HG02981 (cell line): ENCODE data around the gene SAMD14.

Source experiments
- ATAC-seq: cut with Tn5 transposase; IDR thresholded peaks from one replicate; pipeline ENCODE4 v1.9.1; 2021; ENCODE audit warnings: mild to moderate bottlenecking, moderate library complexity; ENCODE audit not compliant: unreplicated experiment

SAMD14 gene

DNA sequence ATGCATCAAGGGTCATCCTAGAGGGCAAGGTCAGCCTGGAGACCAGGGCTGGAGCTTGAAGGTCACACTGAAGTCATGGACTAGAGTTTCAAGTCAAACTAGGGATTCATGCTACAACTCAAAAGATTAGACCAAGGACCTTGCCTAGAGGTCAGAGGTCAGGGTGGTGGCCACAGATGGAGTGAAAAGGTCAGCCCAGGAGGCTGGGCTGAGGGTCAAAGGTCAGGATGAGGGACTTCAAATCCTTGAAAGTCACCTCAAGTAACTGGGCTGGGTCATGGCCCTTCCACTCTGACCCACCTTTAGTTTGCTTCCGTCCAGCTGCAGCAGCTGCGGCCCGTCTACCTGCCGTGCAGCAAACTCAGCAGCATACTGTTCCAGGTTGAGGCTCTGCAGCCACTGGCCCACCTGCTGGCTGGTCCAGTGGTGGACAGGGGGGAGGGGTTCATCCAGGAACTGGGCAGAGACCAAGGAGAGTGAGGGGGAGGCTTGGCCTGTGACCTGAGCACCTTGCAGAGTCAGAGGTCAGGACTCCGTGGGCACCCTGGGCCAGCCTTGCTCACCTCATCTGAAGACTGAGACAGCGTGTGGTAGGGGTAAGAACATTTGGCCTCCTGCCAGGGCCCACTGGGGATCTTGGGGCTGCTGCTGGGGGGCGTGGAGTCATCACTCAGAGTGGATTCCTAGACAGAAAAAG, 16.2 kb downstream of the SAMD14 start:
- no peak for ATAC-seq

DNA sequence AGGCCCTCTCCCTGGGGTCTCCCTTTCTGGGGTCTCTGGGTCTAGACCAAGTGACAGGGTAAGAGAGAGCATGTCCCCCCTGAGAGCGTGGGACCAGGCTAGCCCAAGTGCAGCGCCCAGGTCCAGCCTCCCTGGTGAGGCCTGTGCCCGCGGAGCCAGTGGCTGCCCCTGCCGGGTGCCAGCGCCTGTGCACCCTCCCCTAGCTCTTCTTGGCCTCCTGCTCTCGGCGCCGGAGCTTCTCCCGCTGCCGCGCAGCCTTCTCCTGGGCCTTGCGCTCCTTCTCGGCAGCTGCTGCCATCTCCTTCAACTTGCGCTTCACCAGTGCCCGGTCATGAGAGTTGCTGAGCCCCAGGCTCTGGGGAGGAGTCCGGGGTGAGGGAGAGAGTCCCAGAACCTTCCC, 17.3 kb downstream of the SAMD14 start:
- ATAC-seq = no peak

GRCh38 chr17:50111673-50112655, 18.0 kb downstream of the SAMD14 start:
- no peak for ATAC-seq

DNA sequence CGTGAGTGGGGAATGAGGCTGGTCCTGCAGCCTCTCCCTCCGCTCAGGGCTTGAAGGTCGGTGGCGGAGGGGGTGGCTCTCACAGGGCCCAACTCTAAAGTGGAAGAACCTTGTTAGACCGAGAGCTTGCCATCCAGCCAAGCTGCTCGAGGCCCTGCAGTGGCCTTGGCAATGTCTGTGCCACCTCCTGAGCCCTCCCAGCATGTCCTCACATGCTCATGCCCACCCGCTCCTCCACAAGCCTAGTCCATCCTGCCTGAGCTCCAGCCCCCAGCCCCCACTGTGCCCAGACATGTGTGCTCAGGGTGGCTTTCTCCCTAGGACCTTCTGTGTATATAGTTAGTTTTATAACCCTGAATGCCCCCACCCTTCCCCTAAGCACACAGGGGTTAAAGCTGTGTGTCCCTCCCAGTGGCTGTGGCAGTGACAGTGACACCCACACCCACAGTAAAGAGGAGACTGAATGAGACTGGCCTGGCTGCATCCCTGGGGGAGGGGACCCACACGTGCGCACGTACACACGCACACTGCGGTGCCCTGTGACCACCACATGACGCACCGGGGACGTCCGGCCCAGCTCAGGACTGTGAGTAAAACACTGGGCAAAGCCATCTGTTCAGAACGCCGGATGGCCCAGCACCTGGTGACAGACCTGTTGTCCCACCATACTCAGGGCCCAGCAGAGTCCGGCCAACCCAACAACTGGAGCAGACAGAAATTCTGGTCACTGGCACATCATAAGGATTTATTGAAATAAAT, 19.2 kb downstream of the SAMD14 start:
- ATAC-seq = no peak

DNA sequence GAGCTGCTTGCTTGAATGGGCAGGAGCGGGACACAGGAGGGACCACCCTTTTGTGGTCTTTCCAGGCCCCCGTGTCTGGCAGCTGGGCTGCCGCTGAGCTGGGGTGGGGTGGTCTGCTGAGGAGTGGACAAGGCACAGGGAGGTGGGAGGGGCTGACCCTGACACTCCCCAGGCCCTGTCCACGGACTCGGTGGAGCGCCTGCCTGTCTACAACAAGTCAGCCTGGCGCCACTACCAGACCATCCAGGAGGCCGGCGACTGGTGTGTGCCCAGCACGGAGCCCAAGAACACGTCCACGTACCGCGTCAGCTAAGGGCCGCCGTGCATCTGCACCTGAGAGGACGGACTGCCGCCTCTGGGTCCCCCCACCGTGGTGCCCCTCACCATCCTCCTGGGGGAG, 20.2 kb downstream of the SAMD14 start:
- no peak for ATAC-seq

DNA sequence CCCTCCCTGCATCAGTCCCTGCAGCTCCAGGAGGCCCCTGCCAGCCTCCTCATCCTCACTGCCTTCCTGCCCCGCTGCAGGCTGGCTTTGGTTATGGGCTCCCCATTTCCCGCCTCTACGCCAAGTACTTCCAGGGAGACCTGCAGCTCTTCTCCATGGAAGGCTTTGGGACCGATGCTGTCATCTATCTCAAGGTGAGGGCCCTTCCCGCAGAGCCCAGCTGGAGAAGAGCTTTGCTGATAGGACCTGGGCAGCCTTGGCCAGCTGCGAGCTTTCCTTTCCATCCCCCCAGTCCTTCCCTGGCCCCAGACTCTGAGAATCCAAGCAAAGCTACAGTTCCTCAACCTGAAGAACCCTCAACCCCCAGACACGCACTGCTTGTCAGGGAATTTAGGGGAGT, 20.8 kb downstream of the SAMD14 start:
- no peak for ATAC-seq

- ATAC-seq = no peak
Measured at GRCh38 chr17:50108556-50108955, 21.4 kb downstream of the SAMD14 start.

DNA sequence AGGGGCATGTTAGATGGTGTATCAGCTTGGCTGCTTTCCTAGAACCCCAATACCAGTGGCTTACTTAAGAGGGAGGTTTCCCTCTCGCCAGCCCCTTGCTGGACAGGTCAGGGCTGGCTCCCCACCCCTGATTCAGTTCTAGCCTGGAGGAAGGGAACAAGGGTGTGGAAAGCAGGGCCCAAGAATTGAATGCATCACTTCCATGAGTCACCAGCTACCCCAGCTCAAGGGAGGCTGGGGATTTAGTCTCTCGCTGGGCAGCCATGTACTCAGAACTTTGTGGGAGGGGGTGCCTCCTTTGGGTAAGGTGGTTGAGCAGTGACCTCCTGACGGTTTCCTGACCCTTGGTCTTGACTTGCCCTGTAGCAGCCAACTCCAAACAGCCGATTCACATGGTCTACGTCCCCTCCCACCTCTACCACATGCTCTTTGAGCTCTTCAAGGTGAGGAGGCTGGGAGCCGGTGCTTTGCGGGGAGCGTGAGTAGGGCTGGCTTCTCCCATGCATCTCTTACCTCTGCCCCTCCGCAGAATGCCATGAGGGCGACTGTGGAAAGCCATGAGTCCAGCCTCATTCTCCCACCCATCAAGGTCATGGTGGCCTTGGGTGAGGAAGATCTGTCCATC, 22.1 kb downstream of the SAMD14 start:
- no peak for ATAC-seq

GRCh38 chr17:50106393-50107131, 23.4 kb downstream of the SAMD14 start:
- no peak for ATAC-seq

GRCh38 chr17:50105811-50106210, 24.1 kb downstream of the SAMD14 start:
- ATAC-seq = no peak

DNA sequence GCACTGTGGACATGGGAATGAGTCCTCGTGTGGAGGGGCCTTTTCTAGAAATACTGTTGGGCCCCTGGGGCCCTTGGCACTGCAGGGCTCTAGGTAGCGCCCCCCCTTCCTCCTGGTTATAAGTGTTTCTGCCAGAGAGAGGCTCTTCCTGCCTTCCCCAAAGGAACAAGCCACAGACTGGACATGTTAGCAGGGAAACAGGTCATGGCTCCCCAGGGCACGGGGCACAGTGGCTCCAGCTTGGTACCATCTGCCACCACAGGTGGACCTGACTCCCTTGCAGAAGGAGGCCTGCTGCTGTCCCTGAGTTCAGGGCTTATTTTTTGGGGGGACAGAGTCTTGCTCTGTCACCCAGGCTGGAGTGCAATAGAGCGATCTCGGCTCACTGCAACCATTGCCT, 26.0 kb downstream of the SAMD14 start:
- no peak for ATAC-seq

DNA sequence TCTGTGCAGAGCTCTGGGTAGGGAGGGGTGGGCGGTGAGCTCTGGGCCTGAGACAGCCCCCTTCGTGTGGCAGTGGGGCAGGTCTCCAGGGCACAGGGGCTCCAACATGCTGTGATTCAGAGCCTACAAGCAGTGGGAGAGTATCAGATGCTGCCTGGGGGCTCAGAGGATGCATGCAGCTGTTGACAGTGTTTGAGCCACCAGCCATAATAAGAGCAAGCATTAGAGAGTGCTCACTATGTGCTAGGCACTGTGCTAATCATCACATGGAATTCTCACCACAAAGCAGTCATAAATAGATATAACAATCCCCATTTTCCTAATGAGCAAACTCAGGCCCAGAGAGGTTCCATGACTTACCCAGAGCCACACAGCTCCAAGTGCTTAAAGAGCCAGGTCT, 26.7 kb downstream of the SAMD14 start:
- ATAC-seq = no peak

DNA sequence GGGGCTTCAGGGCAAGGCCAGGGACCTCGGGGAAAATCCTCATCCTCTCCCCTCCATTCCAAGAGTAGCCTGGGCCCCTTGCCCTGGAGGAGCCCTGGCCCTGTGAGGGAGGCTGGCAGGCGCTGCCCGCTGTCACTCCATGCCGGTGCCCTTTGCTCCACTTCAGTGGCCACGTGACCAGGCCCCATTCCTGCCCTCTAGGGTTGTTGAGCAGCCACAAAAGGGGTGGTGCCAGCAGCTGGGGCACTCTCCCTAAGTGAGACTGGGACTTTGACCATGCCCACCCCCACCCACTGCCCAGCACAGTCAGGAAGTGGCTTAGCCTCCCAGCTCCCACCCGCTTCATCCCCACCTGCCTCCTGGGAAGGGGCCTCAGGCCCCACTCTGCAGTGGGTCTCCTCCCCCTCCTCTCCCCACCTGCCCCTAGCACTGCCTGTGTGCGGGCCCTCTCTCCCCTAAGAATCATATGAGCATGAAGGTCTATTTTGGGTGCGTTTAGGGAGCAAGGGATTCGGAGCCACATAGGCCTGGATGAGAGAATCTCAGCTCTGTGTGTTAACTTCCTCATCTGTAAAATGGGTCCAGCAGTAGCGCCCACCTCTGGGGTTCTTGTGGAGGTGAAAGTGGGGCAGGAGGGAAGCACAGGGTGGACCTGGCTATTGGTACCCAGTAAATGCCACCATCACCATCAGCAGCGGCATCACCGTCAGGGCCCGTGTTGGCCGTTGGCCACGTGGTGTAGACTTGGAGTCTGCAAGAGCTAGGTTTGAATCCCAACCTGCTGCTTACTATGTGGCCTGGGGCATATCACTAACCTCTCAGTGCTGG, 27.6 kb downstream of the SAMD14 start:
- no peak for ATAC-seq

DNA sequence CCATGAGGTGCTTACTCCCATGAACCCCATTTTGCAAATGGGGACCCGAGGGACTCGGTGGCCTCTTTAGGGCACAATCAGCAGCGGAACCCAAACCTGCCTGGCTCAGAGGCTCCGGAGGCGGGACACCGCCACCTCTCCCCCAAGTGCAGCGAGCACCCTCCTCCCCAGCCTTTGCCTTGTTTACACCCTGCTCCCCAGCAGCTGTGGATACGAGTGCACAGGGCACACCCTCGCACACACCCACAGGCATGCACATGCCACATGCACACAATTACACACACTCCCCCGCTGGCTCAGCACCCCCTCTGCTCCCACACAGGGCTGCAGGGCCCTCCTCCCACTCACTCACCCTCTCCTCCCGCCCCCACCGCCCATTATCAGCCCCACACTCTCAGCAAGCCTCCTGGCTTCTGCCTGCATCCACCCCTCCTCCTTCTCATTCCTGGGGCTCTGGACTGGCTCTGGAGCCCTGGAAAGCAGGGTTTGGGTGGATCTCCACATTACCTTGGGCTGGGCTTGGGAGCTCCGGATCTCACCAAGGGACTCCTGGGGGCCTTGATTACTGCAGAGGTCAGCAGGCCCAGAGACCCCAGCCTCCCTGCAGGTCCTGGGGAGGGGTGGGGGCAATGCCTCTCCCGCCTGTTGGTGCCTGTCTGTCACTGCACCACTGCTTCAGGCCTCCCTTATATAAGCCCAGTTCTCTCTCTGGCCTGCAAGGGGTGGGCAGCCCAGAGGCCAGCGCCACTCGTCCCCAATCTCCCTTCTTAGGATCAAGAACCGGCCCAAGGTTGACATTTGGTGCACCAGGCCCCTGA, 28.4 kb downstream of the SAMD14 start:
- ATAC-seq = no peak

DNA sequence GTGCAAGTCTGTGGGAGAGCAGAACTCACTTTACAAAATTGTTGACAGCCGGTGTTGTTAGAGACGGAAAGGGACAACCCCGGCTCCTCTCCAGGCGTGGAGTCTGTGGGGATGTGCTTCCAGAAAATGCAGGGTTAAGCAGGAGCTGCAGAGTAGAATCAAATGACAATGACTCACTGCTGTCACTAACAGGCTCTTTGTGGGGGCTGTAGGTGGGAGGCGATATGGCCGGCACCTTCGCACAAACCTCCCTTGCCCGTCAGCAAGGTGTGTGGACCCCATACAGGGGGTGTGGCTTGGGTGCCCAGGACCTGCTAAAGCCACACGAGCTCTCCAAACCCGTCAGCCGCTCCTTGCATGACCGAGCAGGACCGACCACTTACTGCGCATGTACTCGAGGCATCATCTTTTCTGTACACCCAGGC, 29.0 kb downstream of the SAMD14 start:
- ATAC-seq = no peak

GRCh38 chr17:50100480-50100883, 29.5 kb downstream of the SAMD14 start:
- ATAC-seq = no peak

- no peak for ATAC-seq
Measured at GRCh38 chr17:50099003-50099402, 31.0 kb downstream of the SAMD14 start.

DNA sequence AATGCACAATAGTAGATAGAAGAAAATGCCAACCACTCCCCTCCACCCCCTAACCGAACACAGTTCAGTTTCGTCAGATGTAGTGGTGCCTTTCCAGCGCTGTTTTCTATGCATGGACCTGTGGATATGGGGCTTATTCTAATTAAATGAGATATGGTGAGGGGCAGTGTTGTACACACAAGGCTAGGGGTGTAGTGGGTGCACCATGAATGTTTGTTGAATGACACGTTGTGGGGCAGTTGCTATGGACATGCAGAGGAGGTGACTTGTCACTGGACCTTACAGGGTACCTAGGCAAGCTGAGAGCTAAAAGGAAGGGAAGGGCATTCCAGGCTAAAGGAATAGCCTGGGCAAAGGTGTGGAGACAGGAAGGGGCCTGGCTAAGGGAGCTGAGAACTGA, 31.4 kb downstream of the SAMD14 start:
- ATAC-seq = no peak

- no peak for ATAC-seq
Measured at GRCh38 chr17:50097926-50098325, 32.0 kb downstream of the SAMD14 start.
